Prostate gland (tissue), 2 donors: ENCODE results near the gene MYLK4.

Source experiments
- POLR2A ChIP-seq: fragments of 450-650 bp; IDR thresholded peaks from one replicate; pipeline ENCODE4 v1.6.1; 2016; ENCODE audit warnings: antibody characterized with exemption, mild to moderate bottlenecking
- POLR2AphosphoS5 ChIP-seq: sonication (generic); formaldehyde crosslinking; IDR thresholded peaks from one replicate; pipeline ENCODE4 v1.6.1; 2017; ENCODE audit warnings: antibody characterized with exemption
- TF ChIP-seq, protein P1 (sequence below), 4 experiments: fragments of 200-600 bp in 2 of 4; fragments of 450-650 bp in 2 of 4; sonication (generic) in 2 of 4; IDR thresholded peaks; 1 replicate in 3 of 4; 2 replicates in 1 of 4; pipeline ENCODE4 v1.5.1; 2016 to 2019; ENCODE audit warnings: antibody characterized with exemption in 4 of 4, mild to moderate bottlenecking in 2 of 4, moderate library complexity in 2 of 4

- TF ChIP-seq, protein P1, sequence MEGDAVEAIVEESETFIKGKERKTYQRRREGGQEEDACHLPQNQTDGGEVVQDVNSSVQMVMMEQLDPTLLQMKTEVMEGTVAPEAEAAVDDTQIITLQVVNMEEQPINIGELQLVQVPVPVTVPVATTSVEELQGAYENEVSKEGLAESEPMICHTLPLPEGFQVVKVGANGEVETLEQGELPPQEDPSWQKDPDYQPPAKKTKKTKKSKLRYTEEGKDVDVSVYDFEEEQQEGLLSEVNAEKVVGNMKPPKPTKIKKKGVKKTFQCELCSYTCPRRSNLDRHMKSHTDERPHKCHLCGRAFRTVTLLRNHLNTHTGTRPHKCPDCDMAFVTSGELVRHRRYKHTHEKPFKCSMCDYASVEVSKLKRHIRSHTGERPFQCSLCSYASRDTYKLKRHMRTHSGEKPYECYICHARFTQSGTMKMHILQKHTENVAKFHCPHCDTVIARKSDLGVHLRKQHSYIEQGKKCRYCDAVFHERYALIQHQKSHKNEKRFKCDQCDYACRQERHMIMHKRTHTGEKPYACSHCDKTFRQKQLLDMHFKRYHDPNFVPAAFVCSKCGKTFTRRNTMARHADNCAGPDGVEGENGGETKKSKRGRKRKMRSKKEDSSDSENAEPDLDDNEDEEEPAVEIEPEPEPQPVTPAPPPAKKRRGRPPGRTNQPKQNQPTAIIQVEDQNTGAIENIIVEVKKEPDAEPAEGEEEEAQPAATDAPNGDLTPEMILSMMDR (IDR thresholded peaks at IDR 0.05): no peak
- TF ChIP-seq POLR2AphosphoS5 (no peak), POLR2A (no peak)
Observed at GRCh38 chr6:2623295-2623694, 127.4 kb downstream of the MYLK4 start.
